Left forelimb (tissue), 1 donor: ENCODE results near the gene ARFGEF2.
"Not testable (repeated sequence)": the region's sequence is repeated elsewhere in the genome, so short reads cannot be mapped to it uniquely, and the experiment has no call there.

Source experiments
- DNase-seq: peaks from one replicate; pipeline ENCODE4 v3.0.0-alpha.2; 2018; ENCODE audit warnings: low spot score

ARFGEF2 gene

DNA sequence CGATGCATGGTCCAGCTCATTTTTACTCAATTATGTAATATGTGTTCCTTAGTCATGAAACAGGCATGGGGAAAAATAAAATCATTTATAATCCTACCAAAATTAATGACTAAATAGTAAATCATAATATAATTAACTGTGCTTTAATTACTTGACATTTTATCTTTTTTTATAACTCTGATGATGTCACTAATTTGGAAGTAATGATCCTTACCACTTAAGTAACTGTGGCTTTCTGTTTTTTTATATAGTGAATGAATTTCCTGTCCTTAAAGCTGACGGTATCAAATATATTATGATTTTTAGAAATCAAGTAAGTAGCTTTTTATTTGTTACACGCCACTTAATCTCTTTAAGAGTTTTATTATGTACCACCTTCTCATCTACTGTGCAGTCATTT is 156.8 kb downstream of the ARFGEF2 start:
- no peak for DNase-seq

DNA sequence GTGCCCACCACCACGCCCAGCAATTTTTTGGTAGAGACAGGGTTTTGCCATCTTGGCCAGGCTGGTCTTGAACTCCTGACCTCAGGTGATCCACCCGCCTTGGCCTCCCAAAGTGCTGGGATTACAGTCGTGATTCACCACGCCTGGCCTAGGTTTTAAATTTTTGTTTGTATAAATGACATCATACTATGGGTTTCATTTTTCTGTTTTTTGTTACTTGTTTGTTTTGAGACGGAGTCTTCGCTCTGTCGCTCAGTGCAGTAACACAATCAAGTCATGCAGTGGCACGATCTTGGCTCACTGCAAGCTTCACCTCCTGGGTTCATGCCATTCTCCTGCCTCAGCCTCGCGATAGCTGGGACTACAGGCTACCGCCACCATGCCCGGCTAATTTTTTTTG is 160.8 kb downstream of the ARFGEF2 start:
- not testable (repeated sequence) for DNase-seq
